Astrocyte of the hippocampus (primary cell): ENCODE results near the gene NAALAD2.
A peak's percentile ranks its signal among the peaks of the same experiment; 100 is the strongest.
"Not testable (repeated sequence)": the region's sequence is repeated elsewhere in the genome, so short reads cannot be mapped to it uniquely, and the experiment has no call there.

Source experiments
- DNase-seq: peaks from one replicate; pipeline ENCODE4 v3.0.0; 2011; ENCODE audit warnings: low read depth, low spot score

NAALAD2 gene

GRCh38 chr11:90192869-90193582 lies 58.6 kb downstream of the NAALAD2 start:
- no peak for DNase-seq

- no peak for DNase-seq
Observed at GRCh38 chr11:90197377-90197776, 62.9 kb downstream of the NAALAD2 start.

- DNase-seq: no peak
Observed at GRCh38 chr11:90202342-90202741, 67.9 kb downstream of the NAALAD2 start.

GRCh38 chr11:90204407-90204806 lies 69.9 kb downstream of the NAALAD2 start:
- DNase-seq: no peak

- peak; percentile 64 for DNase-seq
Observed at GRCh38 chr11:90204832-90205646, 70.6 kb downstream of the NAALAD2 start.

GRCh38 chr11:90207992-90208391 lies 73.5 kb downstream of the NAALAD2 start:
- DNase-seq: not testable (repeated sequence)

GRCh38 chr11:90208857-90209256 lies 74.4 kb downstream of the NAALAD2 start:
- no peak for DNase-seq

- DNase-seq: no peak
Observed at GRCh38 chr11:90213322-90213721, 78.9 kb downstream of the NAALAD2 start.

GRCh38 chr11:90216611-90217010 lies 82.1 kb downstream of the NAALAD2 start:
- no peak for DNase-seq

GRCh38 chr11:90218606-90219005 lies 84.1 kb downstream of the NAALAD2 start:
- no peak for DNase-seq

GRCh38 chr11:90219438-90219837 lies 85.0 kb downstream of the NAALAD2 start:
- DNase-seq: no peak

- peak; percentile 49 for DNase-seq
Observed at GRCh38 chr11:90220391-90220790, 85.9 kb downstream of the NAALAD2 start.

- no peak for DNase-seq
Observed at GRCh38 chr11:90221803-90222458, 87.5 kb downstream of the NAALAD2 start.

GRCh38 chr11:90222459-90223247 lies 88.2 kb downstream of the NAALAD2 start, which contains the start of gene CHORDC1:
Gene CHORDC1, minus strand, starts transcription at chr11:90223049. Its CDS starts 95 bp downstream, at chr11:90222954.
- peak; percentile 94 for DNase-seq

GRCh38 chr11:90223248-90223585 lies 88.8 kb downstream of the NAALAD2 start:
- DNase-seq: no peak

GRCh38 chr11:90228056-90228455 lies 93.6 kb downstream of the NAALAD2 start:
- DNase-seq: no peak

GRCh38 chr11:90229791-90230190 lies 95.3 kb downstream of the NAALAD2 start:
- no peak for DNase-seq

- DNase-seq: no peak
Observed at GRCh38 chr11:90234977-90235376, 100.5 kb downstream of the NAALAD2 start.

- no peak for DNase-seq
Observed at GRCh38 chr11:90235526-90235925, 101.1 kb downstream of the NAALAD2 start.

GRCh38 chr11:90237004-90237403 lies 102.5 kb downstream of the NAALAD2 start:
- no peak for DNase-seq

GRCh38 chr11:90239967-90240636 lies 105.6 kb downstream of the NAALAD2 start:
- not testable (repeated sequence) for DNase-seq
